NCI-H1105 (cell line): Measurements from ENCODE around the gene CHORDC1.
"Not testable (repeated sequence)": the region's sequence is repeated elsewhere in the genome, so short reads cannot be mapped to it uniquely, and the experiment has no call there.

Experiments used
- DNase-seq: peaks from one replicate; lab custom pipeline; 2025; lab: John Stamatoyannopoulos, UW

The CHORDC1 gene

GRCh38 chr11:90222459-90223247 is at the start of gene CHORDC1:
Gene CHORDC1 (minus strand): TSS chr11:90223049. CDS start chr11:90222954, 95 bp downstream.
- DNase-seq: peak; percentile 82

GRCh38 chr11:90257158-90257525 is 34.3 kb upstream of the CHORDC1 start:
- DNase-seq: no peak

- DNase-seq: no peak
Measured at GRCh38 chr11:90256404-90257157, 33.7 kb upstream of the CHORDC1 start.

- no peak for DNase-seq
Measured at GRCh38 chr11:90254065-90254464, 31.2 kb upstream of the CHORDC1 start.

- no peak for DNase-seq
Measured at GRCh38 chr11:90252053-90252452, 29.2 kb upstream of the CHORDC1 start.

GRCh38 chr11:90251599-90251998 is 28.8 kb upstream of the CHORDC1 start:
- peak; percentile 75 for DNase-seq

- DNase-seq: no peak
Measured at GRCh38 chr11:90250970-90251369, 28.1 kb upstream of the CHORDC1 start.

GRCh38 chr11:90246468-90246867 is 23.6 kb upstream of the CHORDC1 start:
- no peak for DNase-seq

GRCh38 chr11:90243534-90243933 is 20.7 kb upstream of the CHORDC1 start:
- DNase-seq: peak; percentile 29

- no peak for DNase-seq
Measured at GRCh38 chr11:90242894-90243416, 20.1 kb upstream of the CHORDC1 start.

- DNase-seq: no peak
Measured at GRCh38 chr11:90241414-90241813, 18.6 kb upstream of the CHORDC1 start.

GRCh38 chr11:90239967-90240636 is 17.3 kb upstream of the CHORDC1 start:
- not testable (repeated sequence) for DNase-seq

GRCh38 chr11:90237004-90237403 is 14.2 kb upstream of the CHORDC1 start:
- DNase-seq: no peak

- no peak for DNase-seq
Measured at GRCh38 chr11:90235526-90235925, 12.7 kb upstream of the CHORDC1 start.

- no peak for DNase-seq
Measured at GRCh38 chr11:90234977-90235376, 12.1 kb upstream of the CHORDC1 start.

GRCh38 chr11:90229791-90230190 is 6.9 kb upstream of the CHORDC1 start:
- no peak for DNase-seq

- DNase-seq: no peak
Measured at GRCh38 chr11:90228056-90228455, 5.2 kb upstream of the CHORDC1 start.

- no peak for DNase-seq
Measured at GRCh38 chr11:90223248-90223585, 368 bp upstream of the CHORDC1 start.

- no peak for DNase-seq
Measured at GRCh38 chr11:90221803-90222458, 918 bp downstream of the CHORDC1 start.

GRCh38 chr11:90220391-90220790 is 2.5 kb downstream of the CHORDC1 start:
- no peak for DNase-seq

- DNase-seq: no peak
Measured at GRCh38 chr11:90219438-90219837, 3.4 kb downstream of the CHORDC1 start.

- no peak for DNase-seq
Measured at GRCh38 chr11:90218606-90219005, 4.2 kb downstream of the CHORDC1 start.
